Bone marrow (tissue), 2 donors: ENCODE data around the gene ZBTB8B.
"Not testable (repeated sequence)": the region's sequence is repeated elsewhere in the genome, so short reads cannot be mapped to it uniquely, and the experiment has no call there.

Experiments
- DNase-seq, 2 donors: peaks; one replicate each; lab custom pipeline; 2025; lab: John Stamatoyannopoulos, UW

Gene ZBTB8B

DNA sequence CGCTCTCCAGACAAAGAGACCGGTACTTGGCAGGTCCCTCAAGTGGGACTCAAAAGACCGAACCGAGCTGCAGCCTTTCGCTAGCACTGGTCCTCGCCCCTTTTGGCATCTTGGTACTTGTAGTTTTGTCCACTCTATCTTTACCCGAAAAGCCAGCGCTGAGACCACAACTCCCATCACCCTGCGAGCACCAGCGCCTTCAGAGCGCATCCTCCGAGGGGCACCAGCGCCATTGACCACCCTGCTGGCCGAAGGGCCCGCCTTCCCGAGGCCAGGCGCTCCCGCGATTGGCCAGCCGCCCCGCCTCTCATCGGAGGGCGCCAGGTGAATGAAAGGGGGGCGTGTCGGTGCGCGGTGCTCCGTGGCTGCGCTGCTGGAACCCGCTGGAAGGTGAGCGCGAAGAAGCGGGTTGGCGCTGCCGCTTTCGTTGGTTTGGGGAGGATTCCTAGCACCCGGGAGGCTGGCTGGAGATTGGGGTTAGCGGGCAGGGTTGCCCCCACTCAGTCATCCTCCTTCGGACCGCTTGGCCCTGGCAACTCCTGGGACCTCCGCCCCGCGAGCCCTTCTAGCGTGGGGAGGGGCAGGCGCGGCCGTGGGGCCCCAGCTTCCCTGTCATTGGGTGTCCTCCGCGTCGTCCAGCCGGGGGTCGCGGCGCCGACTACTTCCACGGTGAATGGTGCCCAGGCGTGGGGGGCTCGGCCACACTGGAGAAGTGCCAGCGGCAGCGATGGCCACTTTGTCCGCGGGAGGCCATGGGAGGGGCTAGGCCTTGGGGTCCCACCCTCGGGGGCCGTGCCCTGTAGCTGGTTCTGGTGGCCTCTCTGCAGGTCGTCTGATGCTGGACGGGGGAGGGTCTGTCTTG, at the start of gene ZBTB8B:
Gene ZBTB8B (plus strand): TSS at position 357 of the 862 bp plus-strand sequence. CDS start 5,553 bp downstream, outside the sequence.
- no peak for DNase-seq

DNA sequence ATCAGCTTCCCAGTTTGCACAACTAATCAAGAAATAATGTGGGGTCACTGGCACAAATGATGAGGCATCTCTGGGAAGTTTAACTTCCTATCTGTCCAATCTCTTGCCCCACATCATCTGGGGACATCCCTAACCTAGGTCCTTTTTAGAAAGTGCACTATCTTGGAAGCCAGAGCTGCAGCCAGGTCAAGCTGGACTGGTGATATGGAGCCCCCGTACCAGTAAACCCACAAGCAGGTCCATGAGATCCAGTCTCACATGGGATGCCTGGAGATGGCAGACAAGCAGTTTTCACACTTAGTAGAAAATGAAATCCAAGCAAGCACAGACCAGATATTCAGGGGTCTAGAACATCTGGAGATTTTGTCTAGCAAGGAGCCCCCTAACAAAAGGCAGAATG, 43.1 kb upstream of the ZBTB8B start:
- no peak for DNase-seq

DNA sequence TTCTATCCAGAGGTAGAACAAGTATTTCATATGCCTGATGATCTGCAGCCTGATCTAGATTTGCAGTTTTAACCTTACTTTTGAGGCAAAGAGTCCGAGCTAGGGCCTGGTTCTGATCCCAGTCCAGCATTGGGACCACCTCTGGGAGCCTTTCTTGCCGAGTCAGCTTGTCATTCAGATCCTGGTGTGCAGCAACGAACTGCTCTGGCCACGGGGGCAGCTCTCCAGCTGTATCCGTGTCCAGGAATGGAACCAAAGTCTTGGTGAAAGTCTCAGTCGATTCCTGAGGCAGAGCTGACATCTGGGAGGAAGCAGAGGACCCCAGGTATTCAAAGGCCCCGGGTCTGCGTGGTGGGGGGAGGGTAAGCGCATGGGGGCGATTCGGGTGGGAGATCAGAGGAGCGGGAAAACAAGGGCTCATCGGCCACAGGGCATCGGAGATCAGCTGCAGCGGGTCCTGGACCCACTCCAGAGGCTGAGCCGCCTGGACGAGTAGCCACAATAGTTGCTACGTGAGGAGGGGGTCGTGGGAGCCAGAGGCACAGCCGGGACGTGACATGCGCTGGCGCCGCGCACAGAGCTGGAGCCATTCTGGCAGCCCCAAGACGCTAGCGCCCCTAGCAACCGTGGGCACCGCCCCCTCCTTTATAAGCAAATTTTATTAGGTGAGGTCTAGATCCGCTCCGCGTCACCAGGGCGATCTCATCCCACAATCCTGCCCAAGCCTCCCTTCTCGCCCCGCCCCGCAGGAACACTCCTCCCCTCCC, 38.2 kb upstream of the ZBTB8B start:
- DNase-seq = no peak

DNA sequence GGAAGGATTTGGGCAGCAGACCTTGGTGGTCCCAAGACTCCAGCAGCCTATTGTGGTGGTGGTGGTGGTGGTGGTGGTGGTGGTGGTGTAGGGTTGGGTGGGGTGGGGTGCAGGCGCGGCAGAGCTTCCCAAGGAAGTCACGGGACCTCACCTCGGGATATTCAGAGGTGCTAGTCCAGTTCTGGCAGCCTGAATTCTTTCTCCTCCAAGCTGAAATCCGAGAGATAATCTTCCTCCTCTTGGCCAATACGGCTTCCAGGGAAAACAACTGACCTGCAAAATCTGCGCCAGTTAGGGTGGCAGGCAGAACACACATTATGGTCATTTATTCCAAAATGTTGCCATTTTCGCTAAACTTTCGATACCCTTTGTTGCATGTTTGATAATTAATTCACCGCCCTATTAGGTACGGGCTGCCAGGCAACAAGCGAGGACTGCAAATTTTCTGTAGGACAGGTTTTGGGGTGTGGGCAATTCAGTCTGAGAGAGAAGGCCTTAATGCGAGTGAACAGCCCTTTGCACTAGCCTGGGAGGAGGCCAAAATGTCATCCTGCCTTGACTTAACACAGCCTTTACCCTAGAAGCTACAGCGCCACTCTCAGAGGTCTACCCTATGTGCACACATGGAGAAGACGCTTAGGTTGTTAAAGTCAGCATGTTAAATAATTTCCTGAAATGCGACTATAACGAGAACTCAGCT, 37.5 kb upstream of the ZBTB8B start:
- no peak for DNase-seq

DNA sequence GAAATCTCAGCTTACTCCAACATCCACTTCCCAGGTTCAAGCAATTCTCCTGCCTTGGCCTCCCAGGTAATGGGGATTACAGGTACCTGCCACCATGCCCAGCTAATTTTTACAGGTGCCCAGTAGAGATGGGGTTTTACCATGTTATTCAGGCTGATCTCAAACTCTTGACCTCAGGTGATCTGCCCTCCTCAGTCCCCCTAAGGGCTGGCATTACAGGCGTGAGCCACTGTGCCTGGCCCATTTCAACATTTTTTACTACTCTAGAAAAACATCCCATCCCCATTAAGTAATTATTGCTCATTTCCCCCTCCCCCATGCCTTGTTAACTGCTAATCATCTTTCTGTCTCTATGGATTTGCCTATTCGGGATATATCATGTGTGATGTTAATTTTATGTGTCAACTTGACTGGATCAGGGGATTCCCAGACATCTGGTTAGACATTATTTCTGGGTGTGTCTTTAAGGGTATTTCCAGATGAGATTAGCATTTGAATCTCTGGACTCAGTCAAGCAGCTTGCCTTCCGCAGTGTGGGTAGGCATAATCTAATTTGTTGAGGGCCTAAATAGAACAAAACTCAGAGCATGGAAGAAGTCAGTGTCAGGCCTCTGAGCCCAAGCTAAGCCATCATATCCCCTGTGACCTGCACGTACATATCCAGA, 33.0 kb upstream of the ZBTB8B start:
- DNase-seq = no peak

DNA sequence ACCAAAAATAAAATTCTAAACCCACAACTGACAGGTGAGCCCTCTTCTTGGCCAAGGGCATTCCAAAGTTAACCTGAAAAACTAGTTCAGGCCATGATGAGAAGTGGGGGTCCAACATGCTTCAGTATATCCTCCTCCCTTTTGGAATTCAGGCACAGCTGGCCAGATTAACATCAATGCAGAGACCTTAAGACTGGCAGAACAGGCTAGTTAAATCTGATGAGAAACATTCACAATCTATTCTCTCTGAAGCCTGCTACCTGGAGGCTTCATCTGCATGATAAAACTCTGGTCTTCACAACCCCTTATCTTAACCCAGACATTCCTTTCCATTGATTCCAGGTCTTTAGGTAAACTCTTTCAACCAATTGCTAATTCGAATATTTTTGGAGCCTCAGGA, 26.7 kb upstream of the ZBTB8B start:
- DNase-seq = no peak

DNA sequence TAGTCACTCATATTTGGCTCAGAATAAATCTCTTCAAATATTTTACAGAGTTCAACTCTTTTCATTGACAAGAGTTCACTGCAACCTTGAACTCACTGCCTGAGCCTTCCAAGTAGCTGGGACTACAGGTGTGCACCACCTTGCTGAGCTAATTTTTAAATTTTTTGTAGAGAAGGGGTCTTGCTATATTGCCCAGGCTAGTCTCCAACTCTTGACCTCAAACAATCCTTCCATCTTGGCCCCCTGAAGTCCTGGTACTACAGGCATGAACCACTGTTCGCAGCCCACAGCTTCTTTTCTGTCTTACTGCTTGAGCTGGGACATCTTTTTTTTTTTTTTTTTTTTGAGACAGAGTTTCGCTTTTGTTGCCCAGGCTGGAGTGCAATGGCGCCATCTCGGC, 26.1 kb upstream of the ZBTB8B start:
- DNase-seq = not testable (repeated sequence)

DNA sequence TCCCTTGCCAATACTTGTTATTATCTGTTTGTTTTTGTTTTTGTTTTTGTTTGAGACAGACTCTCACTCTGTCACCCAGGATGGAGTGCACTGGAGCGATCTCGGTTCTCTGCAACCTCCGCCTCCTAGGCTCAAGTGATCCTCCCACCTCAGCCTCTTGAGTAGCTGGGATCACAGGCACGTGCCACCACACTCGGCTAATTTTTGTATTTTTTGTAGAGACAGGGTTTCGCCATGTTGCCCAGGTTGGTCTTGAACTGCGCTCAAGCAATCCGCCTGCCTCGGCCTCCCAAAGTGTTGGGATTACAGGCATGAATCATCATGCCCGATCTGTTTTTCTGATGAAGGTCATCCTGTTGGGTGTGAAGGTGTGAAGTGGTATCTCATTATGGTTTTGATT, 23.4 kb upstream of the ZBTB8B start:
- DNase-seq = not testable (repeated sequence)

DNA sequence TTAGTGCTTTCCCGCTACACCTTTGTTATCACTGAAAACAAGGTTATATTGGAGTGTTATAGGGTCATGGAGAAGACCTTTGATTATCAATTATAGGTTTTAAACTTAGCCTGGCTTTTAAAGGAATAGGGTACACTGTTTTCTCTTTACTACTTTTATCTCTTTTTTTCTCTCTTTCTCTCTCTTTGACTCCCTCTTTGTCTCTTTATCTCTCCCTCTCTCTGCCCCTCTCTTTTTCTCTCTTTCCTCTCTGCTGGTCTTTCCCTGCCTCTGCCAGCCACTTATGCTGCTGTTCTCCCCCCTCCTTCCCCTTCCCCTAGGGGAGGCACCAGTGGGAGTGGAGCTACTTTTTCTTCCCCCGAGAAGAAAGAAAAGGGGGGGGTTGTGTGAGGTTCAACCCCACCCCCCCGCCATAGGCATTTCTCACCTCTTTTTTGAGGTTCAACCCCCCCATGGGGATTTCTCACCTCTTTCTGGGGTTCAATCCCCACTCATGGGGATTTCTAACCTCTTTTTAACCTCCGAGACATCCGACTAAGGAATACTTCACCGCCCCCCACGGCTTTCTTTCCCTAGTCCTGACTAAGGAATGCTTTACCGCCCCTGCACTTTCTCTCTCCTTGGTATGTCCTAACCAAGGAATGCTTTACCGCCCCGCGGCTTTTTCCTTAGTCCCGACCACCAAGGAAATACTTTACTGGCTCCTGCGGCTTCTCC, 17.2 kb upstream of the ZBTB8B start:
- DNase-seq = no peak

DNA sequence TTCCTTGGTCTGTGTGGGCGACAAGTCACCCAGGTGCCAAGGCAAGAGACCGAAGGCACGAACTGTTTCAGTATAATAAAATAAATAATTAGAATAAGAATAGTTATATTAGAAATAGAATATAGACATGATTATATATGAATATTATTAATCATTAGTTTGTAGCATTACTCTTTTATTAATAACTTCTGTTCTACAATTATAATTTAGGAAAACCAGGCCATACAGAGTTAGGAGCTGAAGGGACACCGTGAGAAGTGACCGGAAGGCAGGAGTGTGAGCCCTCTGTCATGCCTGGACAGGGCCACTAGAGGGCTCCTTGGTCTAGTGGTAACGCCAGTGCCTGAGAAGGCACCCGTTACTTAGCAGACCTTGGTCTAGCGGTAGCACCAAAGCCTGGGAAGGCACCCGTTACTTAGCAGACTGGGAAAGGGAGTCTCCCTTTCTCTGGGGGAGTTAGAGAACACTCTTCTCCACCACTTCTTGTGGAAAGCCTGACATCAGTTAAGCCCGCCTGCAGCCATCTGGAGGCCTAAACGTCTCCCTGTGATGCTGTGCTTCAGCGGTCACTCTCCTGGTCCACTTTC, 16.6 kb upstream of the ZBTB8B start:
- peak; percentile 5 to 34 for DNase-seq

DNA sequence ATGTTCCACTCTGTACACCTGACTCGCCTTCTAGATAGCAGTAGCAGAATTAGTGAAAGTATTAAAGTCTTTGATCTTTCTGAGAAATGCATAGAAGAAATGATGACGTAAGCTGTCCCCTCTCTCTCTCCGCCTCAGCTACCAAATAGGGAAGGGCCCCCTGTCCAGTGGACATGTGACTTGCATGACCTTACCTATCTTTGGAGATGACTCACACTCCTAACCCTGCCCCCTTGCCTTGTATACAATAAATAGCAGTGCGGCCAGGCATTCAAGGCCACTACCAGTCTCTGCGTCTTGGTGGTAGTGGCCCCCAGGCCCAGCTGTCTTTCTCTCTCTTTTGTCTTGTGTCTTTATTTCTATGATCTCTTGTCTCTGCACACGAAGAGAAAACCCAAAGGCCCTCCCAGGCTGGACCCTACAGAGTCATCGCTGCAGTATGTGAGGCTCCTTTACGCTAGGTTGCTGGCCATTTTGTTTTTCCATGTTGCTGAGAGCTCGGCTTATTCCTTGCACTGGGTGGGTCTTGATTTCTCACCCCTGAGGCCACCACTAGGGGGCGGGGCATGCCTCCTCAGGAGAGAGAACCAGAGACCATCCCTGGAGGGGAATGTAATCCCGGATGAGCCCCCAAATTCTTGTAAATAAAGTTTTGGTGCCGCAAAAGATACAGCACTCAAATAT, 16.0 kb upstream of the ZBTB8B start:
- no peak for DNase-seq

DNA sequence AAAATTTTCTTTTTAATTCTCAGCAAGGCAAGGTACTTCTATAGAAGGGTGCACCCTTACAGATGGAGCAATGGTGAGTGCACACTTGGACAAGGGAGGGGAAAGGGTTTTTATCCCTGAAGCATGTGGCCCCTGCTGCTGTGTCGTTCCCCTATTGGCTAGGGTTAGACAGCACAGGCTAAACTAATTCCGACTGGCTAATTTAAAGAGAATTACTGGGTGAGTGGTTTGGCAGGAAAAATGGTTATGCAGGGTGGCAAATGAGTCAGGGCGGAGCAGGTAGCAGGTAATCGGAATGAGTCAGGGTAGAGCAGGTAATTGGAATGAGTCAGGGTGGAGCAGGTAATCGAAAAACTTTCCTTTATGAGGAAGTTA, 15.4 kb upstream of the ZBTB8B start:
- not testable (repeated sequence) for DNase-seq

DNA sequence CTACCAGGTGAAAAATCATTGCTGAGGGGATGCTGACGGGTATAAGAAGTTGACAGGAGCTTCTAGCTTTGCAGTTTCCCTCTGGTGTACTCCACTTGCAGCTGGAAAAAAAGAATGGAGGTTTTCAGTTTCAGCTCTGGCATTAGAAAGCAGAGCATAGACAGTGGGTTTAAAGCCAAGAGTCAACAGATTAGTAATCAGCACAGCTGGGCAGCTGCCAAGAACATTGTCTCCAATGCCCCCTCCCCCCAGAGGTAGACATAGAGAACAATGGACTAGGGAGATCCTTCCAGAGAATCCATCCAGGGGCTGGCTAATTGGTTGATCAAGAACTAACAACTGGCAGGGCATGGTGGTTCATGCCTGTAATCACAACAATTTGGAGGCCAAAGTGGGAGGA, 10.1 kb upstream of the ZBTB8B start:
- DNase-seq = no peak

DNA sequence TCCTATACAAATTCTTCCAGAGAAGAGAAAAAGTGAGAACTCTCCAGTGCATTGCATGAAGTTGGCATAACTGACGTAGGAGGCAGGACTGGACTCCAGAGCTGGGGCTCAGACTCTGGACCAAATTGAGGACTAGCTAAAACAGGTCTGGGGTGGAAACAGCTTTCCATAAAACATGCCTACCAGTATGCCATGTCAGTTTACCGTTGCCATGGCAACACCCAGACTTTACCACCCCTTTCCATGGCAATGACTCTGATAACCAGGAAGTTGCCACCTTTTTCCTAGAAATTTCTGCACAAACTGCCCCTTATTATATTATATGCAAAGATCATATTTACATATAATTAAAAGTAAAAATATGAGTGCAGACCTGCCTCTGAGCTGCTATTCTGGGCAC, 8.9 kb upstream of the ZBTB8B start:
- no peak for DNase-seq

DNA sequence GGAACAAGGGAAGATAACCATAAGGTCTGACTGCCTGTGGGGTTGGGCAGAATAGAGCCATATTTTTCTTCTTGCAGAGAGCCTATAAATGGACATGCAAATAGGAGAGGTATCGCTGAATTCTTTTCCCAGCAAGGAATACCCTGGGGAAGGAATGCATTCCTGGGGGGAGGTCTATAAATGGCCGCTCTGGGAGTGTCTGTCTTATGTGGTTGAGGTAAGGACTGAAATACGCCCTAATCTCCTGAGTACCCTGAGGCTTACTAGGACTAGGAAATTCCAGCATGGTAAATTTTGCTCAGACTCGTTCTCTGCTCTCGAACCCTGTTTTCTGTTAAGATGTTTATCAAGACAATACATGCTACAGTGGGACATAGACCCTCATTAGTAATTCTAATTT, 6.1 kb upstream of the ZBTB8B start:
- not testable (repeated sequence) for DNase-seq

DNA sequence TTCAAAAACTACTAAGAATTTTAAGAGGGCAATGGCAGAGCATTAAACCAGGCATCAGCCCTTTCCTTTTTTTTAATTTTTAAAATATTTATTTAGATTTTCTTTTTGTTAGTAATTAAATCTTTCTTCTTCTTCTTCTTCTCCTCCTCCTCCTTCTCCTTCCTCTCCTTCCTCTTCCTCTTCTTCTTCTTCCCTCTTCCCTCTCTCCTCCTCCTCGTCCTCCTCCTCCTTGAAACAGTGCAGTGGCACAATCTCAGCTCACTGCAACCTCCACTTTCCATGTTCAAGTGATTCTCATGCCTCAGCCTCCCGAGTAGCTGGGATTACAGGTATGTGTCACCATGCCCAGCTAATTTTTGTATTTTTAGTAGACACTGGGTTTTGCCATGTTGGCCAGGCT, 1.9 kb upstream of the ZBTB8B start:
- DNase-seq = not testable (repeated sequence)

DNA sequence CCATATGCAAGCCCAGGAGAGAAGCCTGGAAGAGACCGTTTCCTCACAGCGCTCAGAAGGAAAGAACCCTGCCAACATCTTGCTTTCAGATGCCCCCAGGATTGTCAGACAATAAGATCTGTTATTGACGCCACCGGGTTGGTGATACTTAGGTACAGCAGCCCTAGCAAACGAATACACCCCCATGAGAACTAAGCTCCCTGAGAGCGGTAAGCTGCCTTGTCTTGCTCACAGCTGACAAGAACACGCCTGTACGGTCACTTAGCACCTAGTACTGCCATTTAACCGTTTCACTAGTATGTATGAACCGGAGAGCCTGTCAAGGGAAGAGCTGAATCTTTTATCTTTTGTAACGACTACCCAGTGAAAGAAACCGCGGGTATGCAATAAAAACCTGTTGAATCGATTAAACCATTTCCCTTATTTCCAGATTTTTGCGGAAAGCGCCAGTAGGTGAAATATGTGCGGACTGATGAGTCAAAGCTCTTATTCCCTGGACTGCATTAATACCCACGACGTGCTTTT, 619 bp upstream of the ZBTB8B start:
- DNase-seq = no peak

DNA sequence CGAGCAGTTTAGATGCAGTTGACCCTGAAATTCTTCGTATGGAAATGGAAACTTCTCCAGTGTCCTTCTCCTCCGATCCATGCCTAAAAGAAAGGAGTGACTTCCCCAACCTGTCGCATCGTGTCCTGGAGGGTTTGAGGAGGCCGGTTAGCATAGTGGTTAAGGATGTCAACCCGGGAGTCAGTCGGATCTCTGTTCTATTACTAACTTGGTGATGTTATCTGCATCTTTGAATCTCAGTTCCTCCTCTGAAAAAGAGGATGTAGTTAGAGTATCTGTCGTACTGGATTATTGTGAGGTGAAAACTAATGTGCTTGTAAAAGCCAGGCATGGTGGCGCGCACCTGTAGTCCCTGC, 684 bp downstream of the ZBTB8B start:
- DNase-seq = no peak

DNA sequence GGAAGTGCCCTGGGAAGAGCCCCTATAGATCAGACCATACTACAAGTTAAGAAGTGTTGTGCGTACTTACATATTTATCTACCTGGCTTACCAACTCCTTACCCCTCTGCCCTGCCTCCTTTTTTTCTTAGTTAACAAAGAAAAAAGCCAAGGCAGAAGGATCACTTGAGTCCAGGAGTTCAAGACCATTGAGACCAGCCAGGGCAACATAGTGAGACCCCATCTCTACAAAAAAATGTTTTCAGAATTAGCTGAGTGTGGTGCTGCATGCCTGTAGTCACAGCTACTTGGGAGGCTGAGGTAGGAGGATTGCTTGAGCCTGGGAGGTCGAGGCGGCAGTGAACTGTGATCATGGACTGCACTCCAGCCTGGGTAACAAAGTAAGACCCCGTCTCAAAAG, 1.9 kb downstream of the ZBTB8B start:
- no peak for DNase-seq

DNA sequence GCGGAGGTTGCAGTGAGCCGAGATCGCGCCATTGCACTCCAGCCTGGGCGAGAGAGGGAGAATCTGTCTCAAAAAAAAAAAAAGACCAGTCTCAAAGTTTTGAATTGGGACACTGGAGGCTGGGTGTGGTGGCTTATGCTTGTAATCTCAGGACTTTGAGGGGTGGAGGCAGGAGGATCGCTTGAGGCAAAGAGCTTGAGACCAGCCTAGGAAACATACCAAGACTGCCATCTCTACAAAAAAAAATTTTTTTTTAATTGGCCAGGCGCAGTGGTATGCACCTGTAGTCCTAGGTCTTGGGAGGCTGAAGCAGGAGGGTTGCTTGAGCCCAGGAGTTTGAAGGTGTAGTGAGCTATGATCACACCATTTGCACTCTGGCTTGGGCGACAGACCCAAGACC, 3.9 kb downstream of the ZBTB8B start:
- DNase-seq = no peak
